GM21723 (cell line): ENCODE data around the gene PPIL1.
"Not testable (repeated sequence)": the region's sequence is repeated elsewhere in the genome, so short reads cannot be mapped to it uniquely, and the experiment has no call there.

Experiments used
- ATAC-seq: cut with Tn5 transposase; IDR thresholded peaks from one replicate; pipeline ENCODE4 v1.9.1; 2021; ENCODE audit warnings: mild to moderate bottlenecking, moderate library complexity; ENCODE audit not compliant: unreplicated experiment

PPIL1 gene

DNA sequence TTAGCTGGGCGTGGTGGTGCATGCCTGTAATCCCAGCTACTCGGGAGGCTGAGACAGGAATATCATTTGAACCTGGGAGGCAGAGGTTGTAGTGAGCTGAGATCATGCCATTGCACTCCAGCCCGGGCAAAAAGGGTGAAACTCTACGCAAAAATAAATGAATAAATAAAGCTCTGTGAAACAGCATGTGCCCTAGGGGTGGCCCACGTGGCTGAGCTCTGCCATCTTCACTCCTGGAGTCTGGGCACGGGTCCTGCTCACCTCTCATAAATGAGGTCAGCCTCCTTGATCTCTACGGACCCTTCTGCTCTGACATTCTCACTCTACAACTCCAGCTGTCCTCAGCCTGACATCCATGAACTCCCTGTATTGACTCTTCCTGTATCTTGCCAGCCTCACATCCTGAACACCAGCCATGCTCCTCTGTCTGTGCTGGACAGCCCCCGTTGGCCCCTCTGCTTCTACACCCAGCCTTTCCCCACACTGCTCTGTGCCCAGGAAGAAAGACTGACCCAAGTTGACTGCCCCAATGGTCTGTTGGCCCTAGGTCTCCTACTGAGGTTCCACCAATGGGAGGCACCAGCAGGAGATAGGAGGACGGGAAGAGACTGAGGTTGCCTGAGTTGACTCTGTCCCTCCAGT lies 57.3 kb downstream of the PPIL1 start:
- ATAC-seq = no peak

DNA sequence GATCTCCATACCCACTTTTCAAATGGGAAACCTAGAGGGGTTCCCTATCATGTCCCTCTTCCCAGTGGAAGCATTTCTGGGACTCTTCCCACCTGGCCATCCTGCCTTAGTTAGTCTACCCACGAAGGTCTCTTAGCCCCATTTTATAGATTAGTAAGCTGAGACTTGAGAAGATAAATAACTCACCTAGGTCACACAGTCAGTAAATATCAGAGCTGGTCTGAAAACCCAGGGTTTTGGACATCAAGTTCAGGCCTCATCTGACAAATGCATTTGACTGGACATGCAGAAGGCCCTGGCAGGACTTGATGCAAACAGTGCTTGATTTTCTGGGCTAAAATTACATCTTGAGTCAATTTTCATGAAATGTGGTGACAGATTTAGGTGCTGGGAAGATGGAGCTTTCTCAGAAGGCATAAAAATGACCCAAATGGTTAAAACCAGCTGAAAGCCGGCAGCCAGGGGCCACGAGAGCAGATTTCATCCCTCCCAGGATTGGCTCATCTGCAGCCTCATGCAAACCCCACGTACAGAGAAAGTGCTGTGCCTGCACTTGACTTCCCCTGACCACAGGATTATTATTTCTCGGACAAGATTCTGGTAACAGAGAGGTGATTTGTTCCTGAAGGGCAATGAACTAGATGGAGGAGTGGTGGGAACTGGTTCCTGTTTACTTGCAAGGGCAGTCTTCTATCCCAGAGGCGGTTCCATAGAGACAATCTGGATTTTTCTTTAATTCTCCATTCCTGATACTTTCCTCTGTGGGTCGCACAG lies 58.5 kb downstream of the PPIL1 start:
- ATAC-seq = no peak

DNA sequence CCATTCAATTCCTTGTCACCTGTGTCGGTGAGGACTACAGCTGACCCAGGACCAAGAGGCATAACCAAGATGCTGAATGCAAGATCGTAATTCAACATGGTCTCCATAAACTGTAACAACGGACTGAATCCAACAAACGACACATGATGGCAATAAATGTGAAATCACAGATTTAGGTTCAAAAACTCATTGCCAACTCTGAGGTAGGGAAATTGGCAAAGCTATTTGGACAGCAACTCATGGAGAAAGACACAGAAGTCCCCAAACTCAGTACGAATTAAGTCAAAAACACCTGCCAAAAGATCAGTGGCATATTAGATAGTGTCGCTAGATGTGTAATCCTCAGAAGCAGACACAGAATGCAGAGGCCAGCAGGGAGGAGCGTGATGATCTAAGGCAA lies 60.4 kb downstream of the PPIL1 start:
- no peak for ATAC-seq

DNA sequence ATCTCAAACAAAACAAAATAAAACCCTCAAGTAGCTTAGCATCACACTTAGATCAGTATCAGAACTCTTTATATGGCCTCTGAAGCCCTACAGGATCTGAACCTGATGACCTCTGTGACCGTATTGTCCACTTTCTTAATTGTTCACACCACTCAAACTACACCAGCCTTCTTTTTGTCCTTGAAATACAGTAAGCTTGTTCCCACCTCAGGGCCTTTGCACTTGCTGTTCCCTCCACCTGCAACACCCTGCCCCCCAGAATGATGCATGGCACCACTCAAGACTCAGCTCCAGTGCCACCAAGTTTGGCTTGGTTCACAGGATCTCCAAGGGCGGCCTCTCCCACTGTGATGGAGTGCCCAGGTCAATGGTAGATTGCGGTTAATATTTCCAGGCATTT lies 61.1 kb downstream of the PPIL1 start:
- no peak for ATAC-seq

DNA sequence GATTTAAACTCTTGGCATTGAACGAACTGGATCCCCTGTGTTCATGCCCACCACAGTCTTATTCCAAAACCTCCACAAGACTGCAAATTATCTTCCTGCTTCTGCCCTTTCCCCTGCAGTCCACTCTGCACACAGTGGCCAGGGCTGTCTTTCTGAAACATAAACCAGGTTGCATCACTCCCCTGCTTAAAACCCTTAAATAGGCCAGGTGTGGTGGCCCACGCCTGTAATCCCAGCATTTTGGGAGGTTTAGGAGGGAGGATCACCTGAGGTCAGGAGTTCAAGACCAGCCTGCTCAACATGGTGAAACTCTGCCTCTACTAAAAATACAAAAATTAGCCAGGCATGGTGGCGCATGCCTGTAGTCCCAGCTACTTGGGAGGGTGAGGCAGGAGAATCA lies 61.6 kb downstream of the PPIL1 start:
- not testable (repeated sequence) for ATAC-seq

DNA sequence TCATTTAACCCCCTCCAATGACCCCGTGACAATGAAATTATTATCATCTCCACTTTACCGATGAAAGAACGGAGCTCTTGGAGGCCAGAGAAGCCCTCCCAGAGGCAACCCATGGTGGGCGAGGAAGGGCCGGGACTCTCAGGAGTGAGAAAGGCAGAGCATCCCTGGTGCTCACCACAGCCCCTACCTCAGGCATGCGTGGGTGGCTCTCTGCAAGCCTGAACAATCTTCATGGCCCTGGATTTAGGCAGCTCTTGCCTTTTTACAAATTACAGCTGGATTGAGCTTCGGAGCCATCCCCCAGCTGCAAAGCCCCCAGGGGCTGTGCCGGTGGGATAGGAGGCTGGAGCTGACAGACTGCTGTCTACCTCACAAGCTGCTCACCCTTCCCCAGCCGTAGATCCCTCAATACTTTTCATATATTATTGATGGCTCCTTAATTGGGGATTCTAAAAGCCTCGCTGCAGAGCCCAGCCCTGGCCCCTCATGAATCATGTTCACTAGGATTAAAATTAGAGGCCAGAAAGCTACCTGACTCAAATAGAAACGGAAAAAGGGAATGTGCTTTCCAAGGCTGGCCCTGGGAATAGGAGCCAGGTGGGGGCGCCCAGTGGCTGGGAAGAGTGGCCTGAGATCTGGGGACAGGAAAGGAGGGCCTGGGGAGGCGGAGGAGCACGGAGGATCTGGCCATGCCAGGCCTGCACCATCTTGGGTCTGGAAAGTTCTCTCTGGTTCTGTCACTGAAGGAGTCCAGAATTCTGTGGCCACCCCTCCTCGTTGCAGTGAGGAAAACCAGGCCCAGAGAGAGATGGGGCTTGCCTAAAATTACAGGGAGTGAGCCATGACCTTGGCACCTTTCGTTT lies 64.4 kb downstream of the PPIL1 start:
- no peak for ATAC-seq

DNA sequence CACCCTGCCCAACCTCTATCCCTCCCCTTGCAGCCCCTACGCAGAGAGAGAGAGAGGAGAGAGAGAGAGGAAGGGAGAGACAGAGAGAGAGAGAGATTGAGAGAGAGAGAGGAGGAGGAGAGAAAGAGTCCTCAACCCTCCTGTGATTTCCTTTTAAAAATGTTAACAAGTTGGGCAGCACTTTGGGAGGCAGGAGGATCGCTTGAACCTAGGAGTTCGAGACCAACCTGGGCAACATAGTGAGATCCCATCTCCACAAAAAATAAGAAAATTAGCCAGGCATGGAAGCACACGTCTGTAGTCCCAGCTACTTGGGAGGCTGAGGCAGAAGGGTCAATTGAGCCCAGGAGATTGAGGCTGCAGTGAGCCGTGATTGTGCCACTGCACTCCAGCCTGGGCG lies 65.4 kb downstream of the PPIL1 start:
- ATAC-seq = no peak

DNA sequence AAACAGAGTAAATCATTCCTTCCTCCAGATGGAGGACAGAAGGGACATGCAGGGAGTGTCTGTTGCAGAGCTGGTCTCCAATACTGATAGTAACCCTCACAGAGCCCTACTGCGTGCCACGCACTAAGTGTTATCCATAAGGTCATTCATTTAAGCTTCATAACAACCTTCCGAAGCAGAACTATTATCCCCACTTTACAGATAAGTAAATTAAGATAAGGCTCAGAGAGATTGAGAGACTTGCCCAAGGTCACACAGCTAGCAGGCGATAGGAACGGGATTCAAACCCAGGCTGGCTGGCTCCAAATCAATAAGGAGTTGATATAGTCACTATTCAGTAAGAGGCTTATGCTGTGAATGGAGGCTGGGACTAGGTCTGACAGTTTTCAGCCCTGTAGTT lies 66.0 kb downstream of the PPIL1 start:
- no peak for ATAC-seq

DNA sequence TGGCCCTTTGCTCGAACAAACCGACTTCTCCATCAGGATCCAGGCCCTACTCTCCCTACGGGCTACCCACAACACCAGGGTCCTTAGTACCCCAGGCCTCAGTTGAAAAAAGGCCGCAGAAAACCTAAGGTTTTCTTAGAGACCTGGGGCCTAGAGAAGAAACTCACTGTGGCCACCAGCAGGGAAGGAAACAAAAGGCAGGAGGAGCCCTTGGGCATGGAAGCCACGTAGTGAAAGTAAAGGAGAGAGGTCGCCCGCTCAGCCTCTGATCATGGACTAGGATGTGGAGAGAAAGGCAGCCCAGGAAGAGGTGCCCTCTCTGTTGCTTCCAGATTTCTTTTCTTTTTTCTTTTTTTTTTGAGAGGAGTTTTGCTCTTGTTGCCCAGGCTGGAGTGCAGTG lies 66.9 kb downstream of the PPIL1 start:
- ATAC-seq = no peak

DNA sequence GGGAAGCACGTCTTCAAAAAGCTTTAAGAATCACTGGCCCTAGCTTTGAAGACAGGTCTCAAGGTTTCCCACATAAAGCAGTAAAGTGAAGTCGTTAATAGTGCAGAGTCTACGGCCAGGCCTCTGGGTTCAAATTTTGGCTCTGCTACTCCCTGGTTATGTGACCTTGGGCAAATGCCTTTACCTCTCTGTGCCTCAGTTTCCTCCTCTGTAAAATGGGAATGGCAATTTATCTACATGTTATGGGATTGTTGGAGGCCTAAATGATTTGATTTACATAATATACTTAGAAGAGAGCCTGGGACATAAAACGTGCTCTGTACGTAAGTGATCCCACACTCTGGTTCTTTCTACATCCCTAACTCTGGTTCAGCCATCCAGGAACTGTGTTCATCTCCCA lies 67.5 kb downstream of the PPIL1 start:
- no peak for ATAC-seq

DNA sequence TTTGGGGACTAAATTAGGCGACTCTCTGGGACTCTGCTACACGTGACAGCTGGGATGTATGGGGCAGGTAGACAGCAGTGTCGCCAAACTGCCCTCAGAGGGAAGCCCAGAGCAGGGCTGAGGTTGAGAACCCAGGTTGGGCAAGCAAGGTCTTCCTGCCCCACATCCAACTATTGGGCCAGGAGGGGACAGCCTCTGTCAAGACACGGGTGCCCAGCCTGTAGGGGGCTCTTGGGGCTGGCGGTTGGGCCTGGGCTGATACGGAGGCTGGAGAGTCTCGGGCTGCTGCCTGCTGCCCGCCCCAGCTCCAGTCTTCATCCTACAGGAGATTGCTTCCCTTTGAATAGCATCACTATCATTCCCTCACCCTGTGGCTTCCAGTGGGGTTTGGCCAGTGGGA lies 68.7 kb downstream of the PPIL1 start:
- no peak for ATAC-seq

DNA sequence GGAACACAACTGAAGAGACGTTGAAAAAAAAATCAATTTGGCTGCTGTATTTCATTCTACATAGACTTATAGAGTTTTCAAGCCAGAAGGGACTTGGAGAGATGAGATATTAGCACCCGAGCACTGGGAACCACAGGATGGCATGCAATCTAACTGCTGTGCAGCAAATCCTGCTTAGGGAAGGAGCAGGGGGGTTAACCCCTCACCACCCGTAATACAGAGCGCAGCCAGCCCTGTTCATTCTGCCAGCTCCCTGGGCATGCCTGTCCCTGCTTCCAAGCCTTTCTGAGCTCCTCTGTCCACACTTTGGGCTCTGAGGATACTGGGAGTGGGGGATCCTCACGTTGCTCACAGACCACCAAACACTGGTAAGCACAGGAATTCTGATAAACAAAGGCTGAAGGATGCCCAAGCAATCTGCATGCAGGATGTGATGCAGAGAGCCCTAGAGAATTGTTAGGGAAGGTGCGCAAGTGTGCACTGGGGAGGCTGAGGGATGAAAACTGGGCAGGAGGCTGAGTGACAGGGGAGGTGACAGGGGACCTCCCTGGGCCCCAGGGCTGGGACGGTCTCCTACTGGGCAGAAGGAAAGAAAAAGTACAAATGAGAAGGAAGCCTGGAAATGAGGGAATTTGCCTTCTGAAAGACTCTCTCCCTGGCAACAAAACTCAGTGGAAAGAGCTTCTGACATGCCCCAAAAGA lies 69.4 kb downstream of the PPIL1 start:
- ATAC-seq = no peak
